ENCODE measurements around the gene OR6C70.

DNA sequence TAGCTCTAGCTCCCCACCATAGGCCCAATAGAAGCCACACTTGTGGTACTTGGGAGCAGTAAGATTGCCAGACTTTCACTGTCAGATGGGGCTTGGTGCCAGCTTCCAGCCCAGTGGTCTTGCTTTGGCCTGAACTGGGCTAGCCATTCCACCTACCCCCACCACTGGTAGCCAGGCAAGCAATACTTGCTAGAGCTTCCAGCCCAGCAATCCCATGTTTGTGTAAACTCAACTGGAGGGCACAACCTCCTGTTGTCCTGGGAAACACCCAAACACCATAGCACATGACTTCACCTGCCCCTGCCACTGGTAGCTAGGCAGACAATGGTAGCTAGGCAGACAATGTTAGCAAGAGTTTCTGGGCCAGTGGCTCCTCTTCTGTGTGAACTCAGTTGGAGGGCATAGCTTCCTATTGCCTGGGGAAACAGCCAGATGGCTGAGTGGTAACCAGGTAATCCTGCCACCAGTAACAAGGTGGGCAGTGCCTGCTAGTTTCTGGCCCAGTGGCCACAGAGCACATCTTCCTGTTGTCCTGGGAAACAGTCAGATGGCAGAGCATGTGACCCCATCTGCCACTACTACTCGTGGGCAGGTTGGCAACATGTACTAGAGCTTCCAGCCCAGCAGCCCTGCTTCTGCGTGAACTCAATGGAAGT lies 49.5 kb downstream of the OR6C70 start:
- no peak for TF ChIP-seq POLR2A (IDR thresholded peaks at IDR 0.05; ENCODE audit: low read depth, low read length)
- no peak for TF ChIP-seq POLR2AphosphoS5 (IDR thresholded peaks at IDR 0.05; ENCODE audit: low read depth, low read length)
- TF ChIP-seq TAF1 (IDR thresholded peaks at IDR 0.05; ENCODE audit: low read depth, low read length) = no peak
- no peak for TF ChIP-seq SPI1 (IDR thresholded peaks at IDR 0.05; ENCODE audit: low read depth, low read length)
- no peak for TF ChIP-seq PAX5 (IDR thresholded peaks at IDR 0.05; ENCODE audit: insufficient read depth, low read length, severe bottlenecking)
